Lung (tissue), 12 donors: ENCODE data around the gene PYDC2. TPM values are rescaled to one million over a fixed set of nuclear protein-coding genes. Genes with fewer than 3 reads are reported as not detected.

Experiments
- ATAC-seq: fragments of 200-7000 bp; cut with Tn5 transposase; one replicate; pipeline ENCODE4 v1.9.1; 2020; ENCODE audit warnings: moderate number of reproducible peaks; ENCODE audit not compliant: insufficient read depth, low FRiP score
- DNase-seq, 3 donors: peaks; one replicate each; pipeline ENCODE4 v3.0.0-alpha.2; 2013 to 2017
- H3K27ac ChIP-seq, 2 donors: one replicate each; pipeline ENCODE4 v1.5.1; 2013; ENCODE audit warnings: mild to moderate bottlenecking in 2 of 2, moderate library complexity in 2 of 2, control low read depth in 1 of 2, inconsistent platforms in 1 of 2, low read depth in 1 of 2, low read length in 1 of 2
- H3K27me3 ChIP-seq, 3 donors: one replicate each; pipeline ENCODE4 v1.5.1; 2013; ENCODE audit warnings: low read length in 2 of 3; ENCODE audit not compliant: control insufficient read depth in 3 of 3, insufficient read depth in 3 of 3
- H3K36me3 ChIP-seq, 4 donors: one replicate each; pipeline ENCODE4 v1.5.1; 2013; ENCODE audit warnings: low read length in 4 of 4, mild to moderate bottlenecking in 1 of 4, moderate library complexity in 1 of 4; ENCODE audit not compliant: control insufficient read depth in 4 of 4, insufficient read depth in 4 of 4
- H3K4me1 ChIP-seq, 5 donors: one replicate each; pipeline ENCODE4 v1.5.1; 2013; ENCODE audit warnings: low read length in 5 of 5, mild to moderate bottlenecking in 2 of 5, moderate library complexity in 1 of 5; ENCODE audit not compliant: control insufficient read depth in 5 of 5, insufficient read depth in 5 of 5
- H3K4me3 ChIP-seq: one replicate; pipeline ENCODE4 v1.5.1; 2013; ENCODE audit warnings: mild to moderate bottlenecking, control low read depth, moderate library complexity
- H3K9ac ChIP-seq, 2 donors: one replicate each; pipeline ENCODE4 v1.5.1; 2013; ENCODE audit warnings: low read length in 2 of 2, control low read depth in 1 of 2; ENCODE audit not compliant: insufficient read depth in 1 of 2
- H3K9me3 ChIP-seq, 4 donors: one replicate each; pipeline ENCODE4 v1.5.1; 2013; ENCODE audit warnings: low read length in 3 of 4, mild to moderate bottlenecking in 1 of 4, moderate library complexity in 1 of 4; ENCODE audit not compliant: control insufficient read depth in 4 of 4, insufficient read depth in 3 of 4
- WGBS, 2 donors: extraction: QIAGEN DNeasy Blood & Tissue Kit; methylation state at CpG; one replicate each; pipeline ENCODE4 v1.1.7; 2013; 5-methylcytosine and 5-hydroxymethylcytosine counted together
- polyA plus RNA-seq, 2 donors: library from polyadenylated mRNA; stranded (reverse); fragments of 200-250 nt; gene quantifications; one replicate each; pipeline ENCODE4 v1.2.1, GENCODE V29; 2013
- total RNA-seq, 2 donors: library from RNA; depleted of rRNA in 1 of 2; stranded (reverse); fragments of >200 nt in 1 of 2; gene quantifications; one replicate each; pipeline ENCODE4 v1.2.1, GENCODE V29; 2014 to 2021
- TF ChIP-seq, protein P1 (sequence below): IDR thresholded peaks from 2 replicates; pipeline ENCODE4 v1.5.1; 2012; ENCODE audit warnings: mild to moderate bottlenecking; ENCODE audit errors: control extremely low read depth, extremely low read depth
- donor health status: control.
- donor health status: control.
- donor health status: Bipolar disorder and iron deficiency.
- donor health status: healthy.
- donor health status: DM: yes; HTN: yes; CAD: no.

Gene PYDC2
- total and polyA plus RNA-seq, 4 donors = not detected

DNA sequence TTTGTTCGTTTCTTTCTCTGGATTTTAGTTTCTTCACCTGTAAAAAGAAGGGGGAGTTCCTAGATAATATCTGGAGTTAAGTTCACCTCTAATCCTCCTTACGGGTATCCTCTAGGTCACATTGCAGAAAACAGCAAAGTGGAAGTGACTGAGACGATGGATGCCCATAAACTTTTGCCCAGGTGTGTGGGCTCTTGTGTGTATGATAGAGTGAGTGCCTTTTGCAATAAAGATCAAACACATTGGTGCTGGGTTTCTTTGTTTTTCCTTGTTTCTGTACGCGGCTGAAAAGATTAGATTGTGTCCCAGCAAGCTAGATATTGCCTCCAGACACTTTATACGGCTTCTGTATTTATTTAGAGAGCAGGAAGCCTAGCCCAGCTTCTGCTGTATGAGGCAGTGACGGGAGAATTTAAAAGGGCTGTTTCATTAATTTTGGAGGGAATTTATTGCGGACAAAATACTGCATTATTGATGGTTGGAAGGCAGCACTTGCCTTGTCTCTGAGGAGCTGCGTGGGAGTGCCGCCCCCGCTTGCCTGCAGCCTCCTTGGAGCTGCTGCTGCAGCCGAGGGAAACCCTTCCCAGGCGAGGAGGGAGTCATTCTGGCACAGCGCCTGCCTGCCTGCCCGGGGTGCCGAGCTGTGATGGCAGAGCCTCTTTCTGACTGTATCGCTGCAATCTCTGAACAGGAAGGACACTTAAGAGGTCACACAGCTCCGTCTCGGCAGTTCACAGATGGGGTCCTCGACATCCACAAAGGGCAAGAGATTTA, 38.5 kb downstream of the PYDC2 start:
- H3K4me1 ChIP-seq = peaks cover 0 to 12% (median 0%) of the 10 kb centered on the region in 5 donors
- TF ChIP-seq, protein P1, sequence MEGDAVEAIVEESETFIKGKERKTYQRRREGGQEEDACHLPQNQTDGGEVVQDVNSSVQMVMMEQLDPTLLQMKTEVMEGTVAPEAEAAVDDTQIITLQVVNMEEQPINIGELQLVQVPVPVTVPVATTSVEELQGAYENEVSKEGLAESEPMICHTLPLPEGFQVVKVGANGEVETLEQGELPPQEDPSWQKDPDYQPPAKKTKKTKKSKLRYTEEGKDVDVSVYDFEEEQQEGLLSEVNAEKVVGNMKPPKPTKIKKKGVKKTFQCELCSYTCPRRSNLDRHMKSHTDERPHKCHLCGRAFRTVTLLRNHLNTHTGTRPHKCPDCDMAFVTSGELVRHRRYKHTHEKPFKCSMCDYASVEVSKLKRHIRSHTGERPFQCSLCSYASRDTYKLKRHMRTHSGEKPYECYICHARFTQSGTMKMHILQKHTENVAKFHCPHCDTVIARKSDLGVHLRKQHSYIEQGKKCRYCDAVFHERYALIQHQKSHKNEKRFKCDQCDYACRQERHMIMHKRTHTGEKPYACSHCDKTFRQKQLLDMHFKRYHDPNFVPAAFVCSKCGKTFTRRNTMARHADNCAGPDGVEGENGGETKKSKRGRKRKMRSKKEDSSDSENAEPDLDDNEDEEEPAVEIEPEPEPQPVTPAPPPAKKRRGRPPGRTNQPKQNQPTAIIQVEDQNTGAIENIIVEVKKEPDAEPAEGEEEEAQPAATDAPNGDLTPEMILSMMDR = no peak
- ATAC-seq = peak; percentile 41
- 33 to 51% methylated on average over 20 of the region's 20 CpGs for WGBS, 2 donors
- no peaks in the 10 kb centered on the region for H3K36me3 ChIP-seq
- peak overlapping the region in 1 of 2 donors; percentile 59 for H3K9ac ChIP-seq
- no peaks in the 10 kb centered on the region for H3K27me3 ChIP-seq
- H3K27ac ChIP-seq = no peak overlapping the region
- DNase-seq = peak; percentile 56 to 68 (median 61)
- H3K4me3 ChIP-seq = no peak overlapping the region
- H3K9me3 ChIP-seq = no peaks in the 10 kb centered on the region

GRCh38 chr3:191500892-191501291, 39.9 kb downstream of the PYDC2 start:
- Histone ChIP-seq H3K4me1 (peaks cover 0 to 12% (median 0%) of the 10 kb centered on the region in 5 donors), H3K27ac (no peak overlapping the region), H3K36me3 (no peaks in the 10 kb centered on the region), H3K9me3 (no peaks in the 10 kb centered on the region), H3K27me3 (no peaks in the 10 kb centered on the region), H3K4me3 (no peak overlapping the region), H3K9ac (no peak overlapping the region)
- ATAC-seq (no peak), DNase-seq (peak in 1 of 3 donors; percentile 8)
- TF ChIP-seq, protein P1 = no peak
- 87 to 88% methylated on average over 5 of the region's 5 CpGs for WGBS, 2 donors

DNA sequence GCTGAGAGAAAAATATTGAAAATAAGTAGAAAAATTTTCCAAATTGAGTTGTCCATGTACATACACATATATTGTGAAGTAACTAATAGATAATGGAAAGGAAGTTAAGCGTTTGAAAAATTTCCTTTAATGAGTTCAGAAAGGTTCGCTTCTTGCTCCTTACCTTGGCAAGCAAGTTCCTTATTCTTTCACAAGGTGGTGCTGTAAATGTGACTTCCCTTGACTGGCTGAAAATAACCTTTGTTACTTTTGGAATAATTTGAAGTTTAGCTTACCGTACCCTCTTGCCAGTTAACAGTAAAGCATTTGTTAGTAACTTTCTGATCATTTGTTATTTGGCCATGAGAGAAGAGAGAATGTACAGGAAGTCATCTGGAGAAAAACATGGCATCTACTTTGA, 41.6 kb downstream of the PYDC2 start:
- TF ChIP-seq, protein P1 = no peak
- H3K27me3 ChIP-seq = no peaks in the 10 kb centered on the region
- no peak overlapping the region for H3K9ac ChIP-seq
- no peaks in the 10 kb centered on the region for H3K9me3 ChIP-seq
- H3K4me1 ChIP-seq = peaks cover 0 to 12% (median 0%) of the 10 kb centered on the region in 5 donors
- ATAC-seq = no peak
- no peak overlapping the region for H3K27ac ChIP-seq
- H3K4me3 ChIP-seq = no peak overlapping the region
- no peak for DNase-seq
- 53 to 60% methylated on average over 3 of the region's 3 CpGs for WGBS, 2 donors
- no peaks in the 10 kb centered on the region for H3K36me3 ChIP-seq
